GM18508 (cell line): ENCODE data around the gene ASPN.
"Not testable (repeated sequence)": the region's sequence is repeated elsewhere in the genome, so short reads cannot be mapped to it uniquely, and the experiment has no call there.

Experiments used
- ATAC-seq: cut with Tn5 transposase; IDR thresholded peaks from one replicate; pipeline ENCODE4 v1.9.1; 2021; ENCODE audit warnings: moderate number of reproducible peaks; ENCODE audit not compliant: insufficient read depth, unreplicated experiment

ASPN gene

GRCh38 chr9:92423612-92424011 lies 58.7 kb downstream of the ASPN start:
- no peak for ATAC-seq

- ATAC-seq = no peak
Observed at GRCh38 chr9:92422611-92423338, 59.5 kb downstream of the ASPN start.

GRCh38 chr9:92414566-92414965 lies 67.7 kb downstream of the ASPN start:
- ATAC-seq = no peak

GRCh38 chr9:92411157-92411556 lies 71.1 kb downstream of the ASPN start:
- ATAC-seq = not testable (repeated sequence)

- no peak for ATAC-seq
Observed at GRCh38 chr9:92408747-92409478, 73.4 kb downstream of the ASPN start.

DNA sequence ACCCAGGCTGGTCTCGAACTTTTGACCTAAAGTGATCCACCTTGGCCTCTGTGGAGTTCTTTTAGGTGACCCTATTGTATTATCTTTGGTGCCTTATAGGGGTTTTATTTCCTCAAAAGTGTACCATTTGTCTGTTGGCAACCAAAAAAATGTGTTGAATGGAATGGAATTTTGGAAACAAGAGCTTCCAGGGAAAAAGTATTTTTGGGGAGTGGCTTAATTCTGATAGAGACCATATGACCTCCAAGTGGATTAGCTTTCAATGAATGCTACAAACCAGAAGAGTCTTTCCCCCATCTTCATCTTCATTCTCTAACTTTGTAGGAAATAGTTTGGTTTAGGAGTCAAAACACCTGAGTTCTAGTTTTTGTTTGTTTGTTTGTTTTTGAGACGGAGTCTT lies 74.5 kb downstream of the ASPN start:
- ATAC-seq = no peak

DNA sequence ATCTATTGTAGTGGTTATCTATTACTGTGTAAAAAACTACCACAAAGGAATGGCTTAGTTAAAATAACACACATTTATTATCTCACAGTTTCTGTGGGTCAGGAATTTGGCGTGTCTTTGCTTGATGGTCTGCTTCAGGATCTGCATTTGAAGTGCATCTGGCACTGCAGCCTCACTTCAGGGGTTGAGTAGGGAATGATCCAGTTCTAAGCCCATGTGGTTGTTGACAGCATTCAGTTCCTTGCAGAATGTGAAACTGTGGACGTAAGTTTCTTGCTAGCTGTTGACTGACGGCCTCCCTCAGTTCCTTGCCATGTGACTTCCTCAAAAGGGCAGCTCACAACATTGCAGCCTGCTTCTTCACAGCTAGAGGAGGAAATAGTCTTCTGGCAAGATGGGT lies 75.8 kb downstream of the ASPN start:
- ATAC-seq = no peak
